GM20431 (cell line): ENCODE measurements around the gene CDK14.

Experiments
- in situ Hi-C: fragments of 300-500 bp; cut with MseI, MboI; formaldehyde crosslinking; loops from one replicate; pipeline ENCODE4 v1.15.0; 2020; ENCODE audit warnings: low sequenced_read_pairs; ENCODE audit not compliant: unreplicated experiment

Gene CDK14

DNA sequence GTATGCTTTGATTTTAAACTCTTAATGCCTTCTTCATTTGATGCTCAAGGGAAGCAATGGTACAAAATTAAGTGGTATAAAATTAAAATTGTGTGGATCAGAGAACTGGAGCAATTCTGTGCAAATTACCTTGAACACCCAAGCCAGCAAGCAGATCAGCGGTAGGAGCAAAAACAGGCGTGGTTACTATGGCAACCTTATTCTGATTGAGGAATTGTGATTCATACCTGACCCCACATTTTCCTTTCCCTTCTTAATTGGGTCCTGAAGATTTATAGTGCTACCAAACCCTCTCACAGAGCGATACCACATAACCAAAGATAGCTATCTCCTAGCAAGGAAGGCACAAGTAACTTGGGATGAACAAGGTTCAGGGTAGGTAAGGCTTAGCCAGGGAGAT is 595.6 kb downstream of the CDK14 start:
- in situ Hi-C loops, result no loop called here

DNA sequence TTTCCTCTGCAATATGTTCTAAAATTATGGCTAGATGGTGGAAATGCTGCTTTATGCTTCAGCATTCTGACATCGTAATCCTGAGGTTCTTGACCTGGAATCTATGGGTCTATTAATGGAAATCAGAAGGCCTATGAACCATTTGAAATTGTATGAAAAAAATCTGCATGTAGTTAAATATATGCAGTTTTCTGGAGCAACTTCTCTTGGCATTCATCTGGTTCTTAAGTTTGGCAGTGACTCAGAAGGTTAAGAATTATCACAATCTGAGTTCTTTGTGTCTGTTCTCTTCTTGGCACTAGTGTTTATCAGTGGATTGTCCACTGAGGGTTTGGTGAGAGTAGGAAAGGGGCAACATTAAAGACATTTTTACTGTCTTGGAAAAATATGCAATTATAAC is 597.0 kb downstream of the CDK14 start:
- in situ Hi-C loops, result no loop called here

DNA sequence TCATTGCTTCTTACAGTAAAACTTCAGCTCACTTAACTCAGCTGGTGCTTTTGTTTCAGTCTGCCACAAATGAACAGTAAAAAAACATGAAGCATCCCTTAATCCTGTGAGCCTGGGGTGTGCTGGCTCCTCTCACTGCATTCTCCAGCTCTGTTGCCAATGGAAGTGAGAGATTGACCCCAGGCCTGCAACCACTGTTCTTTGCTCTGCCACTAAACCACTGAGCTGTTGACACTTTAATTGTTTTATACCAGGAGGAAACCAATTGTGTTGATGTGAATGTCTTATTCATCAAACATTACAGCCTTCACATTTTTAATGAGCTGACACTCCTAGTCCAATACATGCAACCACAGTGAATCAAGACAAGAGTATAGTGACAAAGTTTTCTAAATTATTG is 598.7 kb downstream of the CDK14 start:
- in situ Hi-C loops, result no loop called here

DNA sequence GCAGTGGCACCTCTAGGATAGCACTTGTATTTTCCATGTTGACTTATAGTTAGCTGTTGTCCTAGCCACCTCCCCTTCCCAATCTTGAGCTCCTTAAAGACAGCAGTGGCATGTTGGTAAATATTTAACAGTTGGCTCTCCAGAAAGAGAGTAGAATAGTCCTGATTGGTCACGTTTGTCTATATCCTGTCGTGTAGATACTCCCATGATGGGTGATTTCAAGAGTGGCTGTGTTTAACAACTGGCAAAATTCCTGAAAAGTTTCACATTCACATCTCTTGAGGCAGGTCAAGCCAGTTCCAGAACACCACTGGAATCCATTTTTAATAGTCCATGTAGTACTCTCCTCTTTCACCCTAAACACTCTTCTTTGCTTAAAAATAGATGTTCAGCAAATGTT is 599.9 kb downstream of the CDK14 start:
- in situ Hi-C loops, result no loop called here

DNA sequence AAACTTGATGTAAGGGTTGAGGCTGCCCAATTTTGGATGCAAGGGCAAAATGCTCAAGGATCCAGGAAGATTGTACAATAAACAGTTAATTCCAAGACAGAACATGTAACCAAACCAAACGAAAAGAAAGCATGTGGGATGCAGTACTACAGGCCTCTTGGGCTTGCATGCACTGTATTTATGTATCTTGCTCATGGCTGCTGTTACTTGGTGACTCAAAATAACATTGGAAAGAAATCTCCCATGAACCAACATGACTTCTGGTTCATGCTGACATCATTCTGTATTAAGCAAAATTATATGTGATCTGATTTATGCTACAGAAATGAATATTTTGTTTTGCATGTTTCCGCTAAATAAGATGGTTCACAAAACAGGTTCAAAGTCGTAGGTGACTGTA is 602.2 kb downstream of the CDK14 start:
- in situ Hi-C loops, result no loop called here

DNA sequence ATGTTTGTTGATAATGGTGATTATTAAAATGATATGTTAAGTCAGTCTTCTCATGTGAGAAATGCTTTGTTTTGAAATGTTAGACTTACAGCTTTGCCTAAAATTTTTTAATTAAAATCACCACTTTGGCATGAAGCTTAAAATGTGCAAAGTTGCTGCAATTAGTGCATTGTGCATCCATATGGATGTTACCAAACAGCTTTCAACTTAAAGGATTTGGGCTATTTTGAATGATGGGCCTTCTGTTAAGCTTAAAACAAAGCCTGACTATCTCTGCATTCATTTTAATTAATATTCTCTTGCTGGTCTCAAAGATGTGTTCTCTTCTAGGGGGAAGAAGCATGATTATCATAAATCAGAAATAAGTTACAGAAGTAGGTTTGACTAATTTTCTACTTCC is 603.5 kb downstream of the CDK14 start:
- in situ Hi-C loops, result no loop called here

DNA sequence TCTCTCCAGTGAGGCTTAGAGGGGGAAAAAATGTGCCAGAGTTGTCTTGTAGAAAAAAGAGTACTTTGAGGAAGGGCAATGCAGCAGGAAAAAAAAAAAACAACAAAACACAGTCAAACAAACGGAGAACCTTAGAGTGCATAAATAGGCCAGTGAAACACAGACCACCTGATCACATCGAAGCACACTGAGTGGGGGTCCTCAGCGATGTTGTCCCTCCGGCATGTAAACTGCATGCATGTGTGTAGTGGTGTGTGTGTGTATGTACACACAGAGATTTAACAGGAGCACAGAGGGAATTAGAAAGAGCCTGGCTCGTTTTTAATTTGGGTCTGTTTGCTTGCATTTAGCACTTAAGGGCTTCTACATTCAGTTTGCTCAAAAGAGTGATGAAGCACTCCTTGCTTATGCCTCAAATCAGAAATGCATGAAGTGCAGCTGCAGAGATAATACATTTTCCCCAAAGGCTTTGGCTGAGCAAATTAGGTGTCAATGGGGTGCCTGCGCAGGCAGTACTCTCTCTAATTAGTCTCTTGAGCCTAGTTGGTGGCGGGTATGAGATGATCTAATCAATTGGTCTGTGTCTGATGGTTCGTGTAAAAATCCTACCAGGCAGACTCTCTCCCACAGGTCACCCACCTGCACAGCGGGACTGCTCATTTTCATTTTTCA is 605.5 kb downstream of the CDK14 start:
- in situ Hi-C loops, result no loop called here

DNA sequence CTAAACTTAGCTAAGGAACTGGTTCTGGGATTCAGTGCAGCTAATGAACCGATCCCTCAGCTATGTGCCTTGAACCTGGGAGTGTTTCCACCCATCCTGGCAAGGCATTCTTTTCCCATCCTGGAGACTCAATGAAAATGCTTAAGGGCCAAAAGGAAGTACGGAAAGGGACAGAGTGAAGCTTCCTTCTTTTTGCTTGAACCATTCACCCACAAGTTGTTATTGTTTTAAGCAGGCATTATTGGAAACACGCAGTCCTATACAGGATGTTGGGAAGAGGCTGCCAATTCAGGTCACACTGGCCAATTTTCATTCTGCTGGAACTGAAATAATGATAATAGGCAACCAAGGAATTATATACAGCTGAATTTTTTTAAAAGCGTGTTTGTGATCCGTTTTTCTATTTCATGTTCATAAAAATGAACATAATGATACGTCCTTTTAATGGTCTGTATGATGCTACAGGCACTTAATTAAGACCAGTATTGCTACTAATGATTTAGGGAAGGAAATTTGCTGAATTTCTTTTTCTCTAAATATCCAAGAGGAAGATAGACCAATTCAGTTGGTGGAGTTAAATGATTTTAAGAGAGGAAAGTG is 610.3 kb downstream of the CDK14 start:
- in situ Hi-C loops, result no loop called here

DNA sequence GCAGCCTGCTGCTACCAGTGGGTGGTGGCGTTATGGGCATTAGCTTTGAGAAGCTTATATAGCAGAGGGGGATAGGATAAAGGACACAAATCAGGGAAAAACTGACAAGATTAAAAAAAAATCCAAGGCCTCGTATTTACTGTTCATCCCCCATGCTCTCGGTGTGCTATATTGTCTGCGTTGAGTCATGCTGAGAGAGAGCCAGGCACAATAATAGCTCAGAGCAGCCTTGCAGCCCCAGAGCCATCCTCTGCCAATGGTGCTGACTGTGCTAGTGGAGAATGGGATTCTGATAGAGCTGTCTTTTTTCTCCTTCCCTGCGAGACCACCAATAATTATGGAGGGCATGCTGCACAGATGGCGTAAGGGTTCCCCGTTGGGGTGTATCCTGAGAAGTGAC is 616.5 kb downstream of the CDK14 start:
- in situ Hi-C loops, result no loop called here

DNA sequence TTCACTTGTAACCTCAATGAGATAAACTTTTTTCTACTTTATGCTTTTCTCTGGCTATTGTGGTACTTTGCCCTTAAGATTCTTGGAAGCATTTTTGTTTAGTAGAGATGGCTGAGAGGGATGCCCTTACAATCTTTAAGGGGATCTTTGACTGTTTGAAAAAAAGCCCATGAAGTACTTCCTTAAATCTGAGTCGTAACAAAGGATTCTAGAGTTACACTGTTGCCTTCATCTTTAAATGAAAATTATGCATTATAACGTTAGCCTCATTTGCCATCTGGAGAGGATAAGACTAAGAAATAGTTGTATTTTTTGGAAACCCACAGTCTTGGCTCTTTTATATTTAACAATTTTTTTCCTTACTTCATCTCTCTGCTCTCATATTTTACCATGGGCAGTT is 630.3 kb downstream of the CDK14 start:
- in situ Hi-C loops, result no loop called here

DNA sequence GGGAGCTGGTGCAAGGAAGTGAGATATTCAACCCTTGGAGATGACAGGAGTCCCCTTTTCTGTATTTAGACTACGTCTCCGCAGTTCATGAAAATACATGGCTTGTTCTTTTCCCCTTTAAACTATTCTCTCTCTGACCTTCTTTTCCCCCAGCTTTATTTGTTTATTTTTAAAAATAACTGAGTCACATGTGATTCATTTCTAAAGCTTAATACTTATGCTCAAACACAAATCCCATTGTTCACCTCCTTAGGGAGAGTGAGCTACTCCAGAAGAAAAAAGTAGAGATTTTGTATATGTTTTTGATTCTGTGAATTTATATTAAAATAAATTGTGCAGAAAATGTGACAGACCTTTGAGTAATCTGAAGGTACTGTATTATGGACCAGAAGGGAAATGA is 632.2 kb downstream of the CDK14 start:
- in situ Hi-C loops, result no loop called here

DNA sequence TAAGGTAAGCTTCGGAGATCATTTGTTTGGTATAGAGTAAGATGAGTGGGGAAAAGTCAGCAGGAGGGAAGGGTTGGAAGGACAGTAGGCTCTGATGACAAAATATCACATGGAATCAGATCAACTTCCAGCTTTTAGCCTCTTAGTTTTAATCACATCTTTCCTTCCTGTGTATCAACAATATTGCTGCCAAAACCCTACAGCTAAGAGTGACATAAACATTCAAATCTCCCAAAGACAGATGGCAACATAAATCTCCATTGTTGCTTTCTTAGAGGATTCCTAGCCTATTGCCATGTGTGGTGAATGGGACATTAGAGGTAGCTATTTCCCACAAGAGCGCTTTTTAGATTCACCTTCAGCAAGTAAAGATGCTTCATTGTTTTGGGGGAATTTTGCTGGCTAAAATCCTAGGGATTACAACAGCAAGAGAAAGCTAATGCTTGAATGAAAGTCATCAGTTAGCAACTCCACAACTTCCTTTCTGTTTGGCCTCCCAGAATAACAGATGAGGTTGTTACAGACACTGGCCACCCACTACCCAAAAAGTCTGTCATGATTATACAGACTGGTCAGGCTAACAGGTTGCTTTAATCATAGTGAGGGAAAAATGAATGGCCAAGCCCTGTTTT is 632.9 kb downstream of the CDK14 start:
- in situ Hi-C loops, result no loop called here

DNA sequence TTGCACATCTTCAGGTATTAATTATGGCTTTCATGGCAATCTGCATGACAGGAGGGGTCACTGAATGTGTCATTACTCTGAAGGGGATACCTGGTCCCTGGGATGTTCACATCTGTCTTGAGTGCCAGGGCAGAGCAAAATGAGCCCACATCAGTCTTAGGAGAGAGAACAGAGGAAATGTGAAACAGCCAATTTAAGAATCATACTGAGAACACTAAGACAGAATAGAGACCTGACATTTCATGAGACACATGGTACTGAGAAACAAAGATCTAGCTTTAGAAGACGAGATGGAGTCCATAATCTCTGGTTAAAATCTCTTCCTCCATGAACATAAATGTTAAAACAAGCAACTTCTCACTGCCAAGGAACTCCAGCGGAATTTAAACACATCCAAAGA is 634.0 kb downstream of the CDK14 start:
- in situ Hi-C loops, result no loop called here

DNA sequence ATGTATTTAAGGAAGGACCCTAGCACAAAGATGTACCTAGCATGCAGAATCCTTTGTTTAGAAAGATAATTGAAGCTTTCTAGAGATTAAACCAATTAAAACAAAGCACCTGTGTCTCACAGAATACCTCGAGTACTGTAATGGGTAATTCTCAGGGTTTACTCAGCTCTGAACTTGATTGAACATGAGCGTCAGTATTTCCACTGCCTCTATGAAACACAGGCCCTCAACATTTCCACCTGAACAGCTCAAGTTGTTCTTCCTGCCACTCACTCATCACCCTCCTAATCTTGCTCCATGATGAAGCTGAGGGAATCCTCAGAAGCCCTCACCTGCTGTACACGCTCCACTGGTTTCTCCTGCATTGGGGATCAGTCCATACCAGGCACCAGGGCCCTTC is 634.4 kb downstream of the CDK14 start:
- in situ Hi-C loops, result no loop called here

DNA sequence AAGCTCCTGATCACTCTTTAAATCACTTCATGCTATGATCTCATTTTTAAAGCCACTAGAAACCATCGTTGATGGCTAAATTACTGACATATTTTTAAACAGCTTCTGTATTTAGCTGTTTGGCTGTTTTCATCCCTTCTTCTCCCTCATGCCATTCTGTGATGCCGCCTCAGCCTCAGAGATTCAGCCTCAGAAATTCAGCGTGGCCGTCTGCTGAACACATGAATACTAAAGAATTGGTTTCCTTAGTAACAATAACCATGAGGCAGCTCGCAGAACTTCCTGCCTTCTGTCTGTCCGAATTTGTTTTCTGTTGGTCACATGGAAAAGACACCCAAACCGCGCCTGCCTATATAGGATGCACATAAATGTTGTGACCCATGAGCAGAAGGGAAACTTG is 637.1 kb downstream of the CDK14 start:
- in situ Hi-C loops, result no loop called here

DNA sequence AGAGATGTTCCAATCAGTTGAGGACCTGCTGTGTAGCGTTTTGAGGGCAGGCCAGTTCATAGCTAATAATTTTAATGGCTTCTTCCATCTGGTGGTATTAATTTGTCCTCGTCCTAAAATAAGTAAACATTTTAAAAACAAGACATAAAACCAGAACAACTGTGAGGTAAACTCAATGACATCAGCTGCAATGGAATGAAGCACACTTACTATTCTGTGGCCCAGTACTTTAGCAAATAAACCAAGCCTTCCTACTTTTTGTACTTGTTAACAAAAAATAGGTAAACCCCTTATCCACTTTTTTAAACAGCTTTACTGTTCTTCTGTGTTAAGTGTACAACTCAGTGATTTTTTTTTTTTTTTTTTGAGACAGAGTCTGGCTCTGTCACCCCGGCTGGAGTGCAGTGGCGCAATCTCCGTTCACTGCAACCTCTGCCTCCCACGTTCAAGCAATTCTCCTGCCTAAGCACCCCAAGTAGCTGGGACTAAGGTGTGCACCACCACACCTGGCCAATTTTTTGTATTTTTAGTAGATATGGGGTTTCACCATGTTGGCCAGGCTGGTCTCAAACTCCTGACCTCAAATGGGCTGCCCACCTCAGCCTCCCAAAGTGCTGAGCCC is 639.2 kb downstream of the CDK14 start:
- in situ Hi-C loops, result no loop called here

DNA sequence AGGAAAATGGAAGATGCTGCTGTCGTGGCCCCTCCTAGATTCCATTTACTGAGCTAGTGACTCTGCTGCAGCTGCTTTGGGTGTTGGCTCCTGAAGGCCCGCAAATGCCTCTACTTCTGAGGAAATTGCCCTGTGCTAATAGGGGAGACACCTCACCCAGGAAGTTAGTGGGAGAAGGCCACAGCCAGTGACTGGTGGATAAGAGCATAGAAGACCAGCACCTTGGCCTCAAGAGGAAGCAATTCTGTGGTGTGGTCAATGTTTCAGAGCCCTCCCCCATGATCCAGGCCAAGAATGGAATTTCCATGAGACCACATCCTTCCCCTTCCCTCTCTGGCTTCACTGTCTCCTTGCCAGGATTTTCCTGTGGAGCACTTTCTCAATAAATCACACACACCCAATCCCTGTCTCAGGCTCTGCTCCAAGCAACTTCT is 643.1 kb downstream of the CDK14 start:
- in situ Hi-C loops, result no loop called here

DNA sequence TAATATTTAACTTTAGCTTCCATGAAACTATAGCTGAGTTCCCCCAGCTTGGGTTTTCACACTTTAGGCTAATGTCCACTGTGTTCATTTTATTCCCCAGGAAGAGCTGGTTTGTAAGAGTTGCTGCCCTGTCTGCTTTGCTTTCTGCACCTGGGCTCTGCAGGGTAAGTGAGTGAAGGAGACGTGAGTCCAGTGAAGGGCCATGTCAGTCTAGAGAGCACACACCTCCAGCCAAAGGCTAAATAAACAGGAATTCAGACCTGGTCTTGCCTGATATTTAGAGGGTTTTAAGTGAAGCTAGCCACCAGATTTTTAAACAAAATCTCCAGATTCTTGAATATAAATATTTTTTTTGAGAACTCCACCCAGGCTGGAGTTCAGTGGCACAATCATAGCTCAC is 643.7 kb downstream of the CDK14 start:
- in situ Hi-C loops, result no loop called here

DNA sequence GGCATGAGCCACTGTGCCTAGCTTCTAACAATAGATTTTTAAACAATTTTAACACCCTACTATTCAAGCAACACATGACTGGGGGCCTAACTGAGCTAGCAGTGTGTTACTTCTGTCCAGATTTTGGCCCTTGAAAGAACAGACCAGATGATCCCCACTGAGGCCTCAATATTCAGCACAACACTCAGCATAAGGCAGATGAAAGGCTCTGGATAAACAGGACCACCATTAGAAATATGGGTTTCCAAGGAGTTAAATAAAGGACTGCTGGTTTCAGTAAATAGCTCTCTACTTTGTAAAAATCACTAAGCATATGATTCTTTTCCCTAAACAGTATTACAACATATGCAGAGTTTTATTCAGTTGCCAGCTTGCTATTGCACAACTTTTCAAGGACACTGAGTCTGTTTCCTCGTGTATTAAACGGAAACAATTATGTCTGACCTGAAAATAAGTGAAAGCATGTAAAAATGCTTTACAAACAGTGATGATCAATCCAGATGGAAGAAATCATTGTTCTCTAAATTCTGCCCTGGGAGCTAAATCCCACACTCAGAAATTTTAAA is 644.3 kb downstream of the CDK14 start:
- in situ Hi-C loops, result no loop called here

DNA sequence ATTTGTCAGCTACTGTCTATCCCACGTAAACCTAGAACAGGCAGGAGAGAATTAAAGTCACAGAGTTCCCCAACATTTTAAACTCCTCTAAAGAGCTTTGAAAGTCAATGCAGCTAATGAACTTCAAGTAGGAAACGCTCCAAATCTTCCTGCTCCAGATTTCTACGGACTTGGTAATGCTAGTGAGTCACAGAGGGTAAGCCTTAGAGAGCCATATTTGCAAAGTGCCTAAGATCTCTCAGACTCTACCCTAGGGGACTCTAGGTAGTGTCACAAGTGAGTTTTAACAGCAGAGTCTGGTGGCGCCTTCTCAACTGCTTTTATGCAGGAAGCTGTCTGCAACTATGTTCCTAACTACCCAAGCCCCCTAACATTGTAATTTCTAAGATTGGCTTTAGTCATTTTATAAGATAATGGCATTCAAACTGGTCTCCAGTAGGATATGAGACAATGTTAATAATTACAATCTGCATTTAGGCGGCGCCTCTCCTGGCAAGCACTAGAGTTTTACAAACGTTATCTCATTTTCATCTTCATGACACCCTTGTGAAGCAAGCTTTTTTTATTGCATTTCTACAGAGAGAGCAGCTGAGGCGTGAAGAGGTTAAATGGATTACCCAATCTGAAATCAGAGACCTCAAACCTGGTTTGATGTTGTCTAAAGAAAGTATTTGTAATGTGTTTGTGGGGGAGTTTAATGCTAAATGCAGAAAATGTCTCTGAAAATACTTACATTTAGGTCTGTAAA is 646.1 kb downstream of the CDK14 start:
- in situ Hi-C loops, result no loop called here
